KOPT-K1 (cell line): Measurements from ENCODE around the gene PNMA1.
"Not testable (repeated sequence)": the region's sequence is repeated elsewhere in the genome, so short reads cannot be mapped to it uniquely, and the experiment has no call there.

Experiments
- H3K27ac ChIP-seq: fragments of 200-600 bp; sonication (generic); 2 replicates; pipeline ENCODE4 v1.5.1; 2016; ENCODE audit warnings: antibody characterized with exemption, mild to moderate bottlenecking, low read depth, low read length; ENCODE audit not compliant: poor library complexity, severe bottlenecking
- H3K36me3 ChIP-seq: fragments of 200-600 bp; sonication (generic); 2 replicates; pipeline ENCODE4 v1.5.1; 2017; ENCODE audit warnings: antibody characterized with exemption, mild to moderate bottlenecking, low read length, moderate library complexity; ENCODE audit not compliant: insufficient read depth
- H3K9me3 ChIP-seq: fragments of 200-600 bp; sonication (generic); 2 replicates; pipeline ENCODE4 v1.5.1; 2017; ENCODE audit warnings: antibody characterized with exemption, low read length, mild to moderate bottlenecking; ENCODE audit not compliant: insufficient read depth, poor library complexity, severe bottlenecking

PNMA1 gene

DNA sequence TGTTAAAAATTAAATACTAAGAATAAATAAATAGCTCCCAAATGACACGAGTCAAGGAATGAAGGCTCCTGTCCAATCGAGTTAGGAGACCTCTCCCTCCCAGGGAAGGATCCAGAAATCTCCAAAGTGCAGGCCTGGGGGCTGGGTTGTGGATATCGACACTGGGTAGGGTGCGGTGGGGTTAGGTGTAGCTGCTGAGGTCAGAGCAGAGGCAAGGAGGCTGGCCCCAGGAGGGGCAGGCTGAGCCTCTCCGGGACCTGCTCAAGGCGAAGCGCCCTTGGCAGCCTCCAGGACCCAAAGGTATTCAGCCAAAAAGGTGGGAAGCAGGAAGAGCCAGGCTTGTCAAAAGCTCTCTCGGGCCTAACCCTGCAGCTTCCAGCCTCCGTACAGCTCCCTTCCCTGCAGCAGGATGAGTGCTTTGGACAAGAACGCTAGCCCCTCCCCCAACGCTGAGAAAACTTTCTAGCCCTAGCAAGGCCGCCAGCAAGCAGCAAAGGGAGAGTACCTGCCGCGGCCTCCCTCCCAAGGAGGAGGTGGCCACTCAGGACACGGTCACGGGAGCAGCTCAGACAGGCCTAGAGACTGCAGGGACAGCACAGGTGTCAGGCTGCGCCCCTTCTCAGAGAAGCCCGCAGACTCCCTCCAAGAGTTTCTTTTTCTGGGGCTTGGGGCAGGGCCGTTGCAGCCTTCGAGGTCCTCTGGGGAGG, 3.7 kb upstream of the PNMA1 start:
- Histone ChIP-seq H3K9me3 (no peaks in the 10 kb centered on the region), H3K27ac (no peak overlapping the region), H3K36me3 (peaks cover 70% of the 10 kb centered on the region)

DNA sequence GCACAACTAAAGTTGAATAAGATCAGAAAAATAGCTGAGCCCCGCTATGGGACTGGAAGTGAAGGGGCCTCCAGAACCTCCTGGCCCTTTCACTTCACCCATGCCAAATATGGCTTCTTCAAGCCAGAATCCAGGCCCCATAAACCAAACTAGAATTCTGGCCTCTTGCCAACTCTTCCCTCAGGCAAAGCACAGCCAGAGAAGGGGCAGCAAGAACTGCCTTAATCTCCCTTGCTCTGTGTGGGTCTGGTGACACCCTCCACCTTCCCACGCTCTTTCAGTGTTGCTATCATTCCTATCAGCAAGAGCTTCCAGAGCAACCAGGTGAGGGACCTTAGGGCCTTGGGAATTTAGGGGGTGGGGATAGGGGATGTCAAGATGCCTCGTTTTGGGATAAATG, 3.1 kb upstream of the PNMA1 start:
- Histone ChIP-seq H3K36me3 (peaks cover 64% of the 10 kb centered on the region), H3K9me3 (no peaks in the 10 kb centered on the region), H3K27ac (no peak overlapping the region)

GRCh38 chr14:73715707-73716106, 1.5 kb upstream of the PNMA1 start:
- peaks cover 48% of the 10 kb centered on the region for H3K36me3 ChIP-seq
- H3K27ac ChIP-seq = no peak overlapping the region
- H3K9me3 ChIP-seq = no peaks in the 10 kb centered on the region

DNA sequence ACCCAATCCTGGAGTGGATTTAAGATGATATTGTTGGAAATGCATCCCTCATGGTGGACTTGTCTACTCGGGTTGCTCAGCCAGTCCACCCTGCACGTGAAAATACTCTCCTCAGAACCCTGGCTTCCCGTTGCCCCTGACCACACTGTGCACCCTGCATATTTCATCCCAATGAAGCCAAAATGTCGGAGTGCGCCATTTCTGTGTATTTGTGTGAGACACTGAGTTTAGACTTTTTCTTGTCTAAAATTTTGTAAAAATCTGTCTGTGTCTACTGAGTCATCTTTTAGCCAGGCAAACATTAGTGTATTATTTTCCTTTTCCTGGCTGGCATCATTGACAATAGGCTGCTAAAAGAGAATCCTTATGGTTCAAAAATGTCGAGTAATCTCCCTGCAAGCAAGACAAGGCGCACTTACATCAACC, 485 bp upstream of the PNMA1 start:
- H3K36me3 ChIP-seq = peaks cover 38% of the 10 kb centered on the region
- no peak overlapping the region for H3K27ac ChIP-seq
- H3K9me3 ChIP-seq = no peaks in the 10 kb centered on the region

- no peaks in the 10 kb centered on the region for H3K9me3 ChIP-seq
- peaks cover 27% of the 10 kb centered on the region for H3K36me3 ChIP-seq
- peak overlapping the region; percentile 73 for H3K27ac ChIP-seq
Observed at GRCh38 chr14:73713206-73713802, 880 bp downstream of the PNMA1 start.

GRCh38 chr14:73712540-73713180, 1.5 kb downstream of the PNMA1 start:
- H3K36me3 ChIP-seq = peaks cover 20% of the 10 kb centered on the region
- peak overlapping the region; percentile 73 for H3K27ac ChIP-seq
- no peaks in the 10 kb centered on the region for H3K9me3 ChIP-seq

- Histone ChIP-seq H3K27ac (peak overlapping the region; percentile 73), H3K36me3 (peaks cover 14% of the 10 kb centered on the region), H3K9me3 (no peaks in the 10 kb centered on the region)
Observed at GRCh38 chr14:73712071-73712506, 2.1 kb downstream of the PNMA1 start.

GRCh38 chr14:73710737-73711136, 3.4 kb downstream of the PNMA1 start:
- Histone ChIP-seq H3K36me3 (peaks cover 4% of the 10 kb centered on the region), H3K27ac (no peak overlapping the region), H3K9me3 (no peaks in the 10 kb centered on the region)

DNA sequence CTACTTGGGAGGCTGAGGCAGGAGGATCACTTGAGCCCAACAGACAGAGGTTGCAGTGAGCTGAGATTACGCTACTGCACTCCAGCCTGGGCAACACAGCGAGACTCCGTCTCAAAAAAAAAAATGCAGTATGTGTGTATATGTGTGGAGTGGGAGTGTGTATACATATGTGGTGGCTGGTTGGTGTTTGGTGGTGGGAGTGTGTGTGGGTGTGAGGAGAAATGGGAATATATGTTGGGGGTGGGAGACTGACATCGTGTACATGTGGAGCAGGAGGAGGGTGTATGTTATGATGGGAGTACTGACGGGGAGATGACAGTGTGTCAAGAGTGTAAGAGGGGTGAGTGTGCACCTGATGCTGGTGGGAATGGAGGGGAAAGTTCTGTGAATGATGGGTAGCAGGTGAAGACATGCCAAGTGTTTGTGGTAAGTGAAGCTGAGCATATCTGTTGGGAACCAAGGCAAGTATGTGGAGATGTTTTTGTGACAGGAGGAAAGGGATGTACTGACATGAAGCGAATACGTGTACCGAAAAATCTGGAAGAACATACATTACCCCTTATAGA, 4.2 kb downstream of the PNMA1 start:
- H3K9me3 ChIP-seq = no peaks in the 10 kb centered on the region
- H3K36me3 ChIP-seq = no peaks in the 10 kb centered on the region; the same call in 1 of the 2 replicates

GRCh38 chr14:73708076-73708475, 6.1 kb downstream of the PNMA1 start:
- H3K36me3 ChIP-seq, H3K27ac ChIP-seq, H3K9me3 ChIP-seq: not testable (repeated sequence)

More for the DNA sequence above, 4.2 kb downstream of the PNMA1 start:
- no peak overlapping the region for H3K27ac ChIP-seq

DNA sequence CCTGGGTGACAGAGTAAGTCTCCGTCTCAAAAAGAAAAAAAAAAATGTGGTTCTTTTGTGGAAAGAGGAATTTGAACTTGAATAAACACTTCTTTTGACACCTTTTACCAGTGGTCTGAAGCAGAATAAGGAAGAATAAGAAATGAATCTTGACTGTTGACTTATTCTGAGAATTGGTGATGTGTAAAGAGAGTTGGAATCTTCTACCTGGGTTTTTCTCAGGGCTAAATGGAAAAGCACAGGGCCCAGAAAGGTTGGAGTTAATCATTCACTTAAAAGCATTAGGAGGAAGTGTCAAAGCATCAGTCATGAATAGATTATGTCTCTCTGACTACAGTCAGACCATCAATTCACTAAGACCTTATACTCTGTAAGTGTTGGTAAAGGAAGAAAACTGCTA, 13.9 kb downstream of the PNMA1 start:
- H3K27ac ChIP-seq = no peak overlapping the region
- no peaks in the 10 kb centered on the region for H3K36me3 ChIP-seq
- no peaks in the 10 kb centered on the region for H3K9me3 ChIP-seq

- no peaks in the 10 kb centered on the region for H3K36me3 ChIP-seq
- no peaks in the 10 kb centered on the region for H3K9me3 ChIP-seq
- no peak overlapping the region for H3K27ac ChIP-seq
Observed at GRCh38 chr14:73696466-73697400, 17.5 kb downstream of the PNMA1 start.

DNA sequence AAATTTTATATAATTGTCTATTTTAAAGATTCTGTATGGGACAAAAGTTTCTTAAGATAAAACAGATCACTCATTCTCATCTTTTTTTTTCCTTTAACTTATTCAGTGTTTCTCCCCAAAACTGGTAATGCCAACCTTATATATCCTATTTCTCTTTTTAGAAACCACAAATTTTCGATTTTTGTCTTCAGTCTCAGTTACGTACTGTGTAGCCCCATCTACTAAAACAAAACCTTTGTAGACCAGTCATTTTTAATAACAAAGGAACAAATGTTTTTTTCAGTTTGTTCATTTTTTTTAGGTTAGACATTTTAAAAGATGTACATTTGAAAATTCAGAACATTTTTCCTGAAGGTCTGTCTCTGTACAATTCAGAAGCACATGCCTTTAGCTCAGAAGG, 18.2 kb downstream of the PNMA1 start:
- no peaks in the 10 kb centered on the region for H3K36me3 ChIP-seq
- H3K9me3 ChIP-seq = no peaks in the 10 kb centered on the region
- no peak overlapping the region for H3K27ac ChIP-seq

DNA sequence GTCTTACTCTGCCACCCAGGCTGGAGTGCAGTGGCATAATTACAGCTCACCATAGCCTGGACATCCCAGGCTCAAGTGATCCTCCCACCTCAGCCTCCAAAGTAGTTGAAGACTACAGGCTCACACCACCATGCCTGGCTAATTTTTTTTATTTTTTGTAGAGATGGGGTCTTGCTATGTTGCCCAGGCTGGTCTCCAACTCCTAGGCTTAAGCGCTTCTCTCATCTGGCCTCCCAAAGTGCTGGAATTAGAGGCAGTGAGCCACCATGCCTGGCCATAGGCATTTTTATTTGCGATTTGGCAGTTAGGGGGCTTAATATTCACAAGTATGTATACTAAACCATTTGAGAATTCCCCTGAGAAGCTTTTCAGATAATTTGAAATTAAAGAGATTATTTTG, 19.1 kb downstream of the PNMA1 start:
- Histone ChIP-seq H3K36me3 (no peaks in the 10 kb centered on the region), H3K9me3 (no peaks in the 10 kb centered on the region), H3K27ac (no peak overlapping the region)
